Measurements from ENCODE around the gene LRIG3. TPM values are rescaled to one million over a fixed set of nuclear protein-coding genes. Genes with fewer than 3 reads are reported as not detected.

LRIG3 gene
- total RNA-seq, 1 donor from 2014 or later: 27.7 TPM

DNA sequence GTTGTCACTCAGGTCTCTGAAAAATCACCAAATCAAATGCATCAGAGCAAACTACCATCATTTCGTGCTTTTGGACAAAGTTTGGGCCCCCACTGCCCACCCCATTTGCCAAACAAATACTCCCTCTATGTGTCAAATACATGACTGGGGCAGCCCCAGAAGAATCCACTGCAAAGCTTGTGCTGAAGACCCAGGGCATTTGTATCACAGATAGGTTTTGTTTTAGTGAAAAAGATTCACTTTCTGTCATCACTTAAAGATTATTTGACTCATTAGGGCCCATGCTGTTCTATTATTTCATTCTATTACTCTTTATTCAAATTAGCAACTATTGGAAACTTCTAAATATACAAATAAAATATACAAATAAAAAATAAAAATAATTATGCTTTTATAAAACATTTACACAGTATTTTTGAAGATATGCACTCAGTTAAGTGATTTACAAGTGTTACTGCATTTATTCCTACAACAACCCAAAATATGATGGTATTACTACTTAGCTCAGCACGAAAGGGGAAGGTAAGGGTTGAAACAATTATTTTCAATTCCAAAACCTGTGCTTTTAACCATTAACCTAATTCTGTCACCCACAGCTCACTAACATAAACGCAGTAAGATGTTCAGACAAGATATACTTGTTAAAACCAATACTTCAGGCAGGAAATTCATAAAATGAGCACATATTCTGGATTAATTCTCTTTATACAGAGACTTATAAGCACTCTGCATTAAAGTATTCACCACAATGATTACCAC, 36.5 kb downstream of the LRIG3 start:
- H3K27ac Mint-ChIP-seq (ENCODE audit: unreplicated experiment): no peak overlapping the region
- no peak for DNase-seq (ENCODE audit: low read depth, low spot score)
- peaks cover 23% of the 10 kb centered on the region for H3K36me3 Mint-ChIP-seq (ENCODE audit: low read depth)
- TF ChIP-seq, protein P1, sequence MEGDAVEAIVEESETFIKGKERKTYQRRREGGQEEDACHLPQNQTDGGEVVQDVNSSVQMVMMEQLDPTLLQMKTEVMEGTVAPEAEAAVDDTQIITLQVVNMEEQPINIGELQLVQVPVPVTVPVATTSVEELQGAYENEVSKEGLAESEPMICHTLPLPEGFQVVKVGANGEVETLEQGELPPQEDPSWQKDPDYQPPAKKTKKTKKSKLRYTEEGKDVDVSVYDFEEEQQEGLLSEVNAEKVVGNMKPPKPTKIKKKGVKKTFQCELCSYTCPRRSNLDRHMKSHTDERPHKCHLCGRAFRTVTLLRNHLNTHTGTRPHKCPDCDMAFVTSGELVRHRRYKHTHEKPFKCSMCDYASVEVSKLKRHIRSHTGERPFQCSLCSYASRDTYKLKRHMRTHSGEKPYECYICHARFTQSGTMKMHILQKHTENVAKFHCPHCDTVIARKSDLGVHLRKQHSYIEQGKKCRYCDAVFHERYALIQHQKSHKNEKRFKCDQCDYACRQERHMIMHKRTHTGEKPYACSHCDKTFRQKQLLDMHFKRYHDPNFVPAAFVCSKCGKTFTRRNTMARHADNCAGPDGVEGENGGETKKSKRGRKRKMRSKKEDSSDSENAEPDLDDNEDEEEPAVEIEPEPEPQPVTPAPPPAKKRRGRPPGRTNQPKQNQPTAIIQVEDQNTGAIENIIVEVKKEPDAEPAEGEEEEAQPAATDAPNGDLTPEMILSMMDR (conservative IDR thresholded peaks at IDR 0.05): no peak
- H3K9me3 Mint-ChIP-seq: no peaks in the 10 kb centered on the region
- H3K4me3 Mint-ChIP-seq: no peak overlapping the region
- no peaks in the 10 kb centered on the region for H3K27me3 Mint-ChIP-seq (ENCODE audit: low read depth)
- peaks cover 26% of the 10 kb centered on the region for H3K4me1 Mint-ChIP-seq

DNA sequence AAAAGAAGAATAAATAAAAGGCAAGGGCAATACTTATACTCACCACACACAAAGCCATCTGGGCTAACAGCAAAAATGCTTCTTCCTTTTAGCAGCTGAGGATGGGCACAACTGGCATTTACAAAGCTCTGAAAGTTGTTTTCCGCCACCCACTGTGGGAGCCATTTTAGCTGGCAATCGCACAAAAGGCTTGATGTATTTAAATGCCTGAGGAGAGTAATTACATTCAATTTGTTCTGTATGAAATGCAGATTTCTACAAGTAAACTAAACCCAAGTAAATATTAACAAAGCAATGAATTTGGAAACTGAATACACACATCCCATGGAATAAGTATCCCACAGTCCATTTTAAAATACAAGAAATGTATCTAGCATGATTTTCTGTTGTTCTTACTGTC, 37.5 kb downstream of the LRIG3 start:
- H3K4me3 Mint-ChIP-seq: no peak overlapping the region
- H3K4me1 Mint-ChIP-seq: peaks cover 26% of the 10 kb centered on the region
- DNase-seq (ENCODE audit: low read depth, low spot score): no peak
- H3K27ac Mint-ChIP-seq (ENCODE audit: unreplicated experiment): no peak overlapping the region
- TF ChIP-seq, protein P1 (conservative IDR thresholded peaks at IDR 0.05): no peak
- no peaks in the 10 kb centered on the region for H3K27me3 Mint-ChIP-seq (ENCODE audit: low read depth)
- no peaks in the 10 kb centered on the region for H3K9me3 Mint-ChIP-seq
- H3K36me3 Mint-ChIP-seq (ENCODE audit: low read depth): peaks cover 23% of the 10 kb centered on the region

DNA sequence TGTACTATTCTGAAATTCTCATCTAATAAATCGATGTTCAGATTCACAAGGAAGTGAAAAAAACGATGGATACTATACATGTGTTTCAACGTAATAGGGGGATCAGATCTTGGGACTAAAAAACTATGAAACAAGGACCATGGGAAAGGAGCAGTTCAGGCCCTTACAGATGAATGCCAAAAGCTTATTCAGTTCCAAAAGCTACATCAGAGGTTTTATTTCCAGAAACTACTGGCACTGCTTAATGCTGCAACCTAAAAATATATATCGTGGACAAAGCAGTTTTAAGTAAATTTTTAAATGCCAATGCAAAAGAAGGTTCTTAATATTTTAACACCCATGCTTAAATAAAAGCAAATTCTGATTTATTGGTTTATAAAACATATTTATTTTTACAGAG, 38.5 kb downstream of the LRIG3 start:
- peaks cover 23% of the 10 kb centered on the region for H3K36me3 Mint-ChIP-seq (ENCODE audit: low read depth)

DNA sequence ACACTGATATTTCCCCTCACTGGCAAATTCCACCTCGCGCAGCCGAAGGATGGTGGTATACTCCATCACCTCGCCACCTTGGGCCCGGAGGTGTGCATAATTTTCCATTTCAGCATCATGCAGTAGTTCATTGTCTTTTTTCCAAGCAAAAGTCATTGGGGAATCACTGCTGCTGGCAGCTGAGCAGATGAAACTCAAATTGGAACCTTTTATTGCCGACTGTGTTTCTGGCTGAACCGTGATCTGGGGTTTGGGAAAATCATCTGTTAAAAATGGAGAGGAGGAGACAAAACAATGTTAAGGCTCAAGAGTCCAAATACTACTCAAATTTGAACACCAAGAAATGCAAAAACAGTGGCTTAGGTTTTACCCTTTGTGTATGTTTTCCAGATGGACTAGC, 39.7 kb downstream of the LRIG3 start:
- H3K36me3 Mint-ChIP-seq (ENCODE audit: low read depth): peaks cover 22% of the 10 kb centered on the region
- H3K4me1 Mint-ChIP-seq: peaks cover 17% of the 10 kb centered on the region
- no peaks in the 10 kb centered on the region for H3K9me3 Mint-ChIP-seq
- no peak overlapping the region for H3K4me3 Mint-ChIP-seq
- H3K27ac Mint-ChIP-seq (ENCODE audit: unreplicated experiment): no peak overlapping the region
- TF ChIP-seq, protein P1 (conservative IDR thresholded peaks at IDR 0.05): no peak
- no peak for DNase-seq (ENCODE audit: low read depth, low spot score)
- H3K27me3 Mint-ChIP-seq (ENCODE audit: low read depth): no peaks in the 10 kb centered on the region

More for the DNA sequence above, 38.5 kb downstream of the LRIG3 start:
- H3K4me3 Mint-ChIP-seq: no peak overlapping the region
- H3K4me1 Mint-ChIP-seq: peaks cover 23% of the 10 kb centered on the region
- H3K9me3 Mint-ChIP-seq: no peaks in the 10 kb centered on the region
- no peaks in the 10 kb centered on the region for H3K27me3 Mint-ChIP-seq (ENCODE audit: low read depth)
- no peak for DNase-seq (ENCODE audit: low read depth, low spot score)
- TF ChIP-seq, protein P1 (conservative IDR thresholded peaks at IDR 0.05): no peak
- H3K27ac Mint-ChIP-seq (ENCODE audit: unreplicated experiment): no peak overlapping the region

DNA sequence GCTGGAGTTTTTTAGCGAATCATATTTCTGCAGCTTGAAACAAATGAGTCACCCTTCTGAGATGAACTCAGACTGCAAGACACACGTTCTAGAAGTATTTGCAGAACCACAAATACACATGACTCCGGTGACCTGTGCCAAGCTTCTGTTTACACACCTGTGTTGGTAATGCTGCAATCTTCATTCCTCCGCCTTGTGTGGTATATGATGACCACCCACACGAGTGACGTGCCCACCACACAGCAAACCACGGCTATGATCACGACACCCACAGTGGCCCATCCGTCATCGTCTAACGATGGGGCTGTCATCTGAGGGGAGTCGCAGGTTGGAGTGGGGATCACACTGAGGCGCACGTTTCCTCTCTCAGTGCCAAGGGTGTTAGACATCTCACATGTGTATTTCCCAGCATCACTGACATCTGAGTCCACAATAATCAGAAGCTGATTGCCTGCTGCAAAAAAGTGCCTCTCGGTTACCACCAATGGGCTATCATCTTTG, 43.0 kb downstream of the LRIG3 start:
- Mint-ChIP-seq H3K4me3 (no peak overlapping the region), H3K36me3 (ENCODE audit: low read depth) (peaks cover 41% of the 10 kb centered on the region), H3K27me3 (ENCODE audit: low read depth) (no peaks in the 10 kb centered on the region), H3K9me3 (no peaks in the 10 kb centered on the region), H3K27ac (ENCODE audit: unreplicated experiment) (no peak overlapping the region), H3K4me1 (no peaks in the 10 kb centered on the region)
- TF ChIP-seq, protein P1 (conservative IDR thresholded peaks at IDR 0.05): no peak
- DNase-seq (ENCODE audit: low read depth, low spot score): no peak
